ENCODE measurements around the gene ITFG2.
A peak's percentile ranks its signal among the peaks of the same experiment; 100 is the strongest.

ITFG2 gene

DNA sequence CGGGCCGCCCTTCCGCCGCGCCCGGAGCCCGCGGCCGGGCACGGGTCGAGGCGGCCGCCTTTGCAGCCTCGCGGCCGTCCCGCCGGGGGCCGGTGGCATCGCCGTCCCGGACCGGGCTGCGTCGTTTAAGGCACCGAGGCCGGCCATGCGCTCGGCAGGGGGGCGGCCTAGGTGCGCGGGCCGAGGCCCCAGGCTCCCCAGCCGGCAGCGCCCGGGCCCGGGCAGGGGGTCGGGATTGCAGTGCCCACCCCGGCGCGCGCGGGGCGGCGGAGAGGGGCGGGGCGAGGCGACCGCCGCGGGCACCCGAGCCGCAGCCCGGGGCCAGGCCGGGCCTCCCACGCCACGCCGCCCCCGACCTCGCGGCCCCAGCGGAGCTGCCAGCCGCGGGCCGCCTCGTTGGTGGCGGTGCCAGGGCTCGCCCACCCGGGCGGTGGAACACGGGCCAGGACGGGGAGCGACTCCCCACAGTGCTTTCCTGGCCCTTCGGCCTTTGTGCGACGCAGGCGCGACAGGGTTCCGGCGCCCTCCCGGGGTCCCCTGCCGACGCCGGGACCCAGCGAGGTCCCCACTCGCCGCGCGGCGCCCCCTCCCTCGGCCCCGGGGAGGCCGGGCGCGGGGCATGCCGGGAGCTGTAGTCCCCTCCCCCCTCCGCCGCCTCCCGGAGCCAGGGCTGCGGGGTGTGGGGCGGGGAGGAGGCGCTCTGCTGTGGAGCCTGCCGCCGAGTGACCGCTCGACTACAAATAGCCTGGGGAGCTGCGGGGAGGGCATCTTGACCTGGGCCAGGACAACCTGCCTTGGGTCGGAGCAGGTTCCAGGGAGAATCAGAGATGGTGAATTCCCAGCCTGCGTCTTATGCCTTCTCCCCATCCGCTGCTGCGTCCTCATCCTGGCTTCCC, 16.9 kb upstream of the ITFG2 start:
- in situ Hi-C loops (cut with MboI; ENCODE audit: low pct_unique_long_range_greater_than_20kb, low sequenced_read_pairs, unreplicated experiment), result no loop called here
- TF ChIP-seq, protein P1, sequence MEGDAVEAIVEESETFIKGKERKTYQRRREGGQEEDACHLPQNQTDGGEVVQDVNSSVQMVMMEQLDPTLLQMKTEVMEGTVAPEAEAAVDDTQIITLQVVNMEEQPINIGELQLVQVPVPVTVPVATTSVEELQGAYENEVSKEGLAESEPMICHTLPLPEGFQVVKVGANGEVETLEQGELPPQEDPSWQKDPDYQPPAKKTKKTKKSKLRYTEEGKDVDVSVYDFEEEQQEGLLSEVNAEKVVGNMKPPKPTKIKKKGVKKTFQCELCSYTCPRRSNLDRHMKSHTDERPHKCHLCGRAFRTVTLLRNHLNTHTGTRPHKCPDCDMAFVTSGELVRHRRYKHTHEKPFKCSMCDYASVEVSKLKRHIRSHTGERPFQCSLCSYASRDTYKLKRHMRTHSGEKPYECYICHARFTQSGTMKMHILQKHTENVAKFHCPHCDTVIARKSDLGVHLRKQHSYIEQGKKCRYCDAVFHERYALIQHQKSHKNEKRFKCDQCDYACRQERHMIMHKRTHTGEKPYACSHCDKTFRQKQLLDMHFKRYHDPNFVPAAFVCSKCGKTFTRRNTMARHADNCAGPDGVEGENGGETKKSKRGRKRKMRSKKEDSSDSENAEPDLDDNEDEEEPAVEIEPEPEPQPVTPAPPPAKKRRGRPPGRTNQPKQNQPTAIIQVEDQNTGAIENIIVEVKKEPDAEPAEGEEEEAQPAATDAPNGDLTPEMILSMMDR (IDR thresholded peaks at IDR 0.05; ENCODE audit: extremely low read depth, insufficient read depth, missing control alignments), result no peak
- peak; percentile 94 for DNase-seq (ENCODE audit: low spot score)

DNA sequence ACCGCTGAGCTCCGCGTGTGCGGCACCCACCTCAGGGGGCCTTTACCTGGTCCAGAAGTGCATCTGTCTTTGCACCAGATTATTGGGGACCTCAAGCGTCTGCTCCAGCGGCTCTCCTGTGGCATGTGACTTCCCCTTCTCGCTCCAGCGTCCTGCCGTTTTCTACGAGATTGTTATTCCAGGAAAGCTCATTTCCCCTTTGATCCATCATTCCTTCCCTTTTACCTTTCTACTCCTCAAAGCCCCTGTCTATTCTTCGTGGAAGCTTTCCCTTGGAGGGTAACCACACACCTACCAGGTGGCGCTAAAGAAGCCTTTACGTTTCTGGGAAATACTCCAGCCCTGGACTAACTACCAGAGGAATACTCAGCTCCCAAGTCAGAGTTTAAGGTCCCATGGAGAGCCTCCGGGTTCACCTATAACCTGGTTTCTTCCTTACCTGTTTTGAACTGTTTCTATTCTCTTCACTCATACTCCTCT, 16.2 kb upstream of the ITFG2 start:
- no peak for DNase-seq (ENCODE audit: low spot score)
- in situ Hi-C loops (cut with MboI; ENCODE audit: low pct_unique_long_range_greater_than_20kb, low sequenced_read_pairs, unreplicated experiment), result no loop called here
- TF ChIP-seq, protein P1 (IDR thresholded peaks at IDR 0.05; ENCODE audit: extremely low read depth, insufficient read depth, missing control alignments), result peak; percentile 14

DNA sequence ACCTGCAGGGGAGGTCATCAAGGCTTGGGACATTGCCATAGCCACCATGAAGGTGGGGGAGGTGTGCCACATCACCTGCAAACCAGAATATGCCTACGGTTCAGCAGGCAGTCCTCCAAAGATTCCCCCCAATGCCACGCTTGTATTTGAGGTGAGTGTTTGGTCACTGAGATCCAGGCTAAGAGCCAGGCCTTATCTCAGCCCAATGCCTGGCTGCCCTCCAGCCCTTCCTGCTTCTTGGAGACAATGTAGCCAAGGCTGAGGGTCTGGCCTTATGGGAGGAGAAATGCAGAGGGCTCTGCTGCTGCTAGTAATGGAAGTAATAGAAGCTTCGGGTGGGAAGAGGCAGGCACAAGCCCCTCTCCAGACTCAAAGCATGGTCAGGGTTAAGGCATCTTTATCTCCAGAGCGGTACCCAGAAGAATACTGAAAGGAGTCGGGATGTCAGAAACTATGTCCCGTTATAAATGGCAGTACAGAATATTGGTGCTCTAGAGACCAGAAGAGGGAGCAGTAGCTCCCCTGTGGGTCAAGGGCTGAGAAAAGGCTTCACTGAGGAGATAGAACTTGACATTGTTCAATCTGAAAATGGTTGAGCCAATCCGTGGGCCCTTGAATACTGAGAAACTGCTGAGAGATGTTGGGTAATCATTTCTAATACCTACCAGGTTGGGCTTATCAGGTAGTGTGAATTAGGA, 14.6 kb upstream of the ITFG2 start:
- TF ChIP-seq, protein P1 (IDR thresholded peaks at IDR 0.05; ENCODE audit: extremely low read depth, insufficient read depth, missing control alignments), result peak; percentile 17
- in situ Hi-C loops (cut with MboI; ENCODE audit: low pct_unique_long_range_greater_than_20kb, low sequenced_read_pairs, unreplicated experiment), result no loop called here
- DNase-seq (ENCODE audit: low spot score), result no peak

DNA sequence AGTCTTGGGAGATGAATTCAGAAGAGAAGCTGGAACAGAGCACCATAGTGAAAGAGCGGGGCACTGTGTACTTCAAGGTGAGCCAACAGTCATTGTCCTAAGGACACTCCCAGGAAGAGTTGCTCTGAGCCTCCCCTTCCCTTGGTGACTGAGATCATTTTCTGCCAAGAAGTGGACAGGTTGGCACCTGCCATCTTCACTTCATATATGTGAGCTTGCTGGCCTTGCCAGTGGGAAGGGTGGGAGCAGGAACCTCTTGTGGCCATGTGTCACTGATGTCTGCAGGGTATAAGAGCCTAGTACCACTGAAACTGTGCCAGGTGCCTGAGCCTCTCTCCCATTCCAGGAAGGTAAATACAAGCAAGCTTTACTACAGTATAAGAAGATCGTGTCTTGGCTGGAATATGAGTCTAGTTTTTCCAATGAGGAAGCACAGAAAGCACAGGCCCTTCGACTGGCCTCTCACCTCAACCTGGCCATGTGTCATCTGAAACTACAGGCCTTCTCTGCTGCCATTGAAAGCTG, 12.4 kb upstream of the ITFG2 start:
- TF ChIP-seq, protein P1 (IDR thresholded peaks at IDR 0.05; ENCODE audit: extremely low read depth, insufficient read depth, missing control alignments), result no peak
- in situ Hi-C loops (cut with MboI; ENCODE audit: low pct_unique_long_range_greater_than_20kb, low sequenced_read_pairs, unreplicated experiment), result no loop called here
- DNase-seq (ENCODE audit: low spot score), result no peak

DNA sequence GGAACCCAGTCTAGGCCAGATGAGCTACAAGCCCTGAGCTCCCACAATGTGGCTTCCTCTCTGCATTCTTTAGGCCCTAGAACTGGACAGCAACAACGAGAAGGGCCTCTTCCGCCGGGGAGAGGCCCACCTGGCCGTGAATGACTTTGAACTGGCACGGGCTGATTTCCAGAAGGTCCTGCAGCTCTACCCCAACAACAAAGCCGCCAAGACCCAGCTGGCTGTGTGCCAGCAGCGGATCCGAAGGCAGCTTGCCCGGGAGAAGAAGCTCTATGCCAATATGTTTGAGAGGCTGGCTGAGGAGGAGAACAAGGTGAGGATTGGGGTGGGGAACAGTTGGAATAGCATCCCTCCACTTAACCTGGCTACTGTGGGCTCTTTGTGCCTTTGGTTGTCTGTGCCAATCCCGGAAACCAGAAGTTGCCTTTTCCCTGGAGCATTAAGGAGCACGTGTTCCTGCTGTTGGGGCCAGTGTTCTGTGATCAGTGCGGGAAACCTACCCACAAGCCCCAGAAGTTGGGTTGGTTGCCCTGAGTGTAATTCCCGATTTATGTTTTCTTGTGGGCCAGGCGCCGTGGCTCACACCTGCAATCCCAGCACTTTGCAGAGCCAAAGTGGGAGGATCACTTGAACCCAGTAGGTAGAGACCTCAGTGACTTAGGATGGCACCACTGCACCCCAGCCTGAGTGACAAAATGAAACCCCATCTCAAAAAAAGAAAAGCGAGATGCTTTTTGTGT, 11.3 kb upstream of the ITFG2 start:
- in situ Hi-C loops (cut with MboI; ENCODE audit: low pct_unique_long_range_greater_than_20kb, low sequenced_read_pairs, unreplicated experiment), result no loop called here
- TF ChIP-seq, protein P1 (IDR thresholded peaks at IDR 0.05; ENCODE audit: extremely low read depth, insufficient read depth, missing control alignments), result no peak

More for the DNA sequence above, 11.3 kb upstream of the ITFG2 start:
- no peak for DNase-seq (ENCODE audit: low spot score)
